Fibroblast of lung (primary cell): ENCODE measurements around the gene KRT3. TPM values are rescaled to one million over a fixed set of nuclear protein-coding genes. Genes with fewer than 3 reads are reported as not detected.

Experiments
- DNase-seq, 2 donors: peaks; one replicate each; pipeline versions ENCODE4 v3.0.0 to v3.0.0-alpha.2; 2010; ENCODE audit warnings: low read depth in 2 of 2
- H2AFZ ChIP-seq: 2 replicates; pipeline ENCODE4 v1.5.1; 2012; ENCODE audit warnings: low read length, control low read depth, inconsistent platforms
- H3K27ac ChIP-seq: 2 replicates; pipeline ENCODE4 v1.5.1; 2011; ENCODE audit warnings: low read length, control low read depth; ENCODE audit not compliant: insufficient read depth
- H3K27me3 ChIP-seq: 2 replicates; pipeline ENCODE4 v1.5.1; 2011; ENCODE audit warnings: mild to moderate bottlenecking, low read length; ENCODE audit not compliant: control insufficient read depth, insufficient read depth
- H3K36me3 ChIP-seq: 2 replicates; pipeline ENCODE4 v1.5.1; 2011; ENCODE audit warnings: low read length; ENCODE audit not compliant: control insufficient read depth, insufficient read depth
- H3K4me1 ChIP-seq: 2 replicates; pipeline ENCODE4 v1.5.1; 2011; ENCODE audit warnings: low read length; ENCODE audit not compliant: control insufficient read depth, insufficient read depth; ENCODE audit errors: extremely low read depth
- H3K4me2 ChIP-seq: 2 replicates; pipeline ENCODE4 v1.5.1; 2011; ENCODE audit warnings: low read length, control low read depth; ENCODE audit not compliant: insufficient read depth; ENCODE audit errors: extremely low read depth
- H3K4me3 ChIP-seq, 4 experiments: fragments of 200-600 bp in 1 of 4; sonication (generic) in 1 of 4; replicated peaks in 1 of 4; 2 replicates each; pipeline ENCODE4 v1.5.1; 2011 to 2016; ENCODE audit warnings: low read length in 4 of 4, low read depth in 3 of 4, mild to moderate bottlenecking in 3 of 4, control low read depth in 2 of 4, inconsistent platforms in 1 of 4, mixed read lengths in 1 of 4; ENCODE audit not compliant: insufficient read depth in 1 of 4; ENCODE audit errors: control extremely low read depth in 1 of 4
- H3K79me2 ChIP-seq: 2 replicates; pipeline ENCODE4 v1.5.1; 2012; ENCODE audit warnings: mild to moderate bottlenecking, low read length, inconsistent platforms; ENCODE audit not compliant: control insufficient read depth, insufficient read depth
- H3K9ac ChIP-seq: 2 replicates; pipeline ENCODE4 v1.5.1; 2011; ENCODE audit warnings: mild to moderate bottlenecking, low read length, control low read depth; ENCODE audit not compliant: insufficient read depth
- H3K9me3 ChIP-seq: 2 replicates; pipeline ENCODE4 v1.5.1; 2012; ENCODE audit warnings: low read depth, low read length; ENCODE audit not compliant: control insufficient read depth, insufficient read depth
- H4K20me1 ChIP-seq: 2 replicates; pipeline ENCODE4 v1.5.1; 2011; ENCODE audit warnings: low read length; ENCODE audit not compliant: control insufficient read depth, insufficient read depth; ENCODE audit errors: extremely low read depth
- EZH2 ChIP-seq: IDR thresholded peaks from 2 replicates; pipeline ENCODE4 v1.5.1; 2012; ENCODE audit warnings: low read length, control low read depth, mild to moderate bottlenecking; ENCODE audit errors: missing control alignments
- polyA plus RNA-seq, 2 donors: library from polyadenylated mRNA; depleted of rRNA in 1 of 2; stranded (reverse) in 1 of 2; unstranded in 1 of 2; fragments of >200 nt; gene quantifications; 2 replicates each; pipeline ENCODE4 v1.2.1, GENCODE V29; 2011 to 2012; ENCODE audit warnings: missing spikeins in 1 of 2
- total RNA-seq: library from RNA; depleted of rRNA; stranded (reverse); fragments of >200 nt; gene quantifications from 2 replicates; pipeline ENCODE4 v1.2.1, GENCODE V29; 2014
- TF ChIP-seq, protein P1 (sequence below), 2 donors: IDR thresholded peaks in 1 of 2; conservative IDR thresholded peaks in 1 of 2; 1 replicate in 1 of 2; 2 replicates in 1 of 2; pipeline ENCODE4 v1.5.1; 2011 to 2012; ENCODE audit warnings: low read length in 2 of 2, control low read depth in 1 of 2, inconsistent platforms in 1 of 2, low read depth in 1 of 2, mild to moderate bottlenecking in 1 of 2

KRT3 gene
- total and polyA plus RNA-seq, 2 donors (not counting 1 experiment from before 2014, with no cell fraction given) = not detected

DNA sequence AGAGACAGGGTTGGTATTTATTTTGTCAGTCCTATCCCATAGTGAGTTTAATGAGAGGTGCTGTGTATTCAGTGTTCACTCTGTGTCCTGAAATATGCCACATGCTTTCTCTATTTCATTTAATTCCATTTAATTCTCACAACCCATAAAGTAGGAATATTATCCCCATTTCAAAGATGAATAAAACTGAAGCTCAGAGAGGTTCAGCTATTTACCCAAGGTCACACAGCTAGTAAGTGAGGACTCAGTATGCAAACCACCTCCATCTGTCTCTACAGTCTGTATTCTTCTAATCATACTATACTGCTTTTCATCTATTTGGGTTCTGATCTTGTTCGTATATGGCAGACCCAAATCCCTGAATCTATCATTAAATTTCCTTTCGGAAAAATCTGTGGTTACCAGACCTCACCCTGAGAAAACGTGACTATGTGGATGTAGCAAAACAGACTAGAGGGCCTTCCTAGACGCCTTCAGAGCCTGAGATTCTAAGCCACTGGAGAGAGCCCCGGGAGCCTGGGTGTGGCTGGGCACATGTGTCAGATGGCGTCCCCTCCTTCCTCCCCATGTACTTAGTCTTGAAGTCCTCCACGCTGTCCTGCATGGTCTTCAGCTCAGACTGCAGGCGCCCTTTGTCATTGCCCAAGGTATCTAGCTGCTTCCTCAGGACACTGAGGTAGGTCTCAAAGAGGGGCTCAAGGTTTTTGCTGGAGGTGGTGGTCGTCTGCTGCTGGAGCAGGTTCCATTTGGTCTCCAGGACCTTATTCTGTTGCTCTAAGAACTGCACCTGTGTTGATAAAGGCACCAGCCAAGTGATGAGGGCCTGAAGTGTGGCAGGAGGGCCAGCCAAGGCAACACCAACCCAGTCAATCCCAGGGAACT lies 15.5 kb upstream of the KRT3 start:
- H3K27ac ChIP-seq = no peak overlapping the region
- DNase-seq = no peak
- no peaks in the 10 kb centered on the region for H3K36me3 ChIP-seq
- H2AFZ ChIP-seq = no peak overlapping the region
- no peaks in the 10 kb centered on the region for H3K9me3 ChIP-seq
- H3K4me2 ChIP-seq = no peak overlapping the region
- H4K20me1 ChIP-seq = no peaks in the 10 kb centered on the region
- H3K4me1 ChIP-seq = no peaks in the 10 kb centered on the region
- H3K9ac ChIP-seq = no peak overlapping the region
- TF ChIP-seq EZH2 = no peak
- TF ChIP-seq, protein P1, sequence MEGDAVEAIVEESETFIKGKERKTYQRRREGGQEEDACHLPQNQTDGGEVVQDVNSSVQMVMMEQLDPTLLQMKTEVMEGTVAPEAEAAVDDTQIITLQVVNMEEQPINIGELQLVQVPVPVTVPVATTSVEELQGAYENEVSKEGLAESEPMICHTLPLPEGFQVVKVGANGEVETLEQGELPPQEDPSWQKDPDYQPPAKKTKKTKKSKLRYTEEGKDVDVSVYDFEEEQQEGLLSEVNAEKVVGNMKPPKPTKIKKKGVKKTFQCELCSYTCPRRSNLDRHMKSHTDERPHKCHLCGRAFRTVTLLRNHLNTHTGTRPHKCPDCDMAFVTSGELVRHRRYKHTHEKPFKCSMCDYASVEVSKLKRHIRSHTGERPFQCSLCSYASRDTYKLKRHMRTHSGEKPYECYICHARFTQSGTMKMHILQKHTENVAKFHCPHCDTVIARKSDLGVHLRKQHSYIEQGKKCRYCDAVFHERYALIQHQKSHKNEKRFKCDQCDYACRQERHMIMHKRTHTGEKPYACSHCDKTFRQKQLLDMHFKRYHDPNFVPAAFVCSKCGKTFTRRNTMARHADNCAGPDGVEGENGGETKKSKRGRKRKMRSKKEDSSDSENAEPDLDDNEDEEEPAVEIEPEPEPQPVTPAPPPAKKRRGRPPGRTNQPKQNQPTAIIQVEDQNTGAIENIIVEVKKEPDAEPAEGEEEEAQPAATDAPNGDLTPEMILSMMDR (conservative IDR thresholded peaks at IDR 0.05 in 1 of 2, IDR thresholded peaks at IDR 0.05 in 1 of 2; ENCODE audit: low read depth in 1 of 2, low read length in 2 of 2) = no peak
- no peaks in the 10 kb centered on the region for H3K79me2 ChIP-seq
- peaks cover 4% of the 10 kb centered on the region for H3K27me3 ChIP-seq
- H3K4me3 ChIP-seq = no peak overlapping the region

DNA sequence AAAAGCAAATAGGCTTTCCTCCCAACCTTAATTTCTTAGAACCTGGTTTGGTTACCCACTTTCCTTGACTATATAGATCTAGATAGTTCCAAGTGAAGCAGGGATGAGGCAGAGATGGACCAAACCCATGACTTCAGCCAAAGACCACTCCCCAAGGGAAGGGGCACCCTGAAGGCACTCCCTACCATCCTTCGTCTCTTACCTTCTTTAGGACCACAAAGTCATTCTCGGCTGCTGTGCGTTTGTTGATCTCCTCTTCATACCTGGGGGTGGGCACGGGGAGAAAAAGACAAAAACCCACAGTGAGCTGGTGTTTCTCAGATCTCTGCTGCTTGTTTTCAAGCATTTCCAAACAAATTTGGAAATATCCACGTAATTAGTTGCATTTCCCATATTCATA lies 14.6 kb upstream of the KRT3 start:
- DNase-seq = no peak
- H4K20me1 ChIP-seq = no peaks in the 10 kb centered on the region
- no peak overlapping the region for H2AFZ ChIP-seq
- TF ChIP-seq, protein P1 (conservative IDR thresholded peaks at IDR 0.05 in 1 of 2, IDR thresholded peaks at IDR 0.05 in 1 of 2; ENCODE audit: low read depth in 1 of 2, low read length in 2 of 2) = no peak
- no peak for TF ChIP-seq EZH2
- H3K27me3 ChIP-seq = peaks cover 4% of the 10 kb centered on the region
- H3K4me1 ChIP-seq = no peaks in the 10 kb centered on the region
- H3K4me3 ChIP-seq = no peak overlapping the region
- no peaks in the 10 kb centered on the region for H3K79me2 ChIP-seq
- no peak overlapping the region for H3K27ac ChIP-seq
- H3K4me2 ChIP-seq = no peak overlapping the region
- no peaks in the 10 kb centered on the region for H3K9me3 ChIP-seq
- H3K9ac ChIP-seq = no peak overlapping the region
- H3K36me3 ChIP-seq = no peaks in the 10 kb centered on the region

DNA sequence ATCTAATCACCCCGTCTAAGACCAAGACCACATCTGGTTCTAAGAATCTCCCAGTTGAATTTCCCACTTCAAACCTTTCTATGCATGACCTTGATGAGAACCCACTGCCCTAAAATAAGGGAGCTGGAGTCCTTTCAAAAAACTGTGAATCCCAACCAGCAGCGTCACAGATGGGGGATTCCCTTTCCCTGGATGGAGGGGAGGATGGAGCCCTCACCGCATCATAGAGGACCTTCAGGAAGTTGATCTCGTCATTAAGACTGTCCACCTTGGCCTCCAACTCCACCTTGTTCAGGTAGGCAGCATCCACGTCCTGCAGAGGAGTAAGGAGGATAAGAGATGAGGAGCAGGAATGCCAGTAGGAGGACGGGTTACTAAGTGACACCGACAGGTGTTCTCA lies 13.2 kb upstream of the KRT3 start:
- no peaks in the 10 kb centered on the region for H3K9me3 ChIP-seq
- H3K27me3 ChIP-seq = peaks cover 4% of the 10 kb centered on the region
- H3K4me2 ChIP-seq = no peak overlapping the region
- H3K36me3 ChIP-seq = no peaks in the 10 kb centered on the region
- H3K27ac ChIP-seq = no peak overlapping the region
- no peaks in the 10 kb centered on the region for H4K20me1 ChIP-seq
- H2AFZ ChIP-seq = no peak overlapping the region
- H3K79me2 ChIP-seq = no peaks in the 10 kb centered on the region
- no peak for DNase-seq
- H3K4me3 ChIP-seq = no peak overlapping the region
- no peaks in the 10 kb centered on the region for H3K4me1 ChIP-seq
- TF ChIP-seq, protein P1 (conservative IDR thresholded peaks at IDR 0.05 in 1 of 2, IDR thresholded peaks at IDR 0.05 in 1 of 2; ENCODE audit: low read depth in 1 of 2, low read length in 2 of 2) = no peak
- no peak for TF ChIP-seq EZH2
- no peak overlapping the region for H3K9ac ChIP-seq
